IPS DF 6.9 (cell line): ENCODE data around the gene THRA.

Experiments used
- DNase-seq: peaks from one replicate; pipeline ENCODE4 v3.0.0-alpha.2; 2013; ENCODE audit warnings: low read depth, low spot score
- H3K27ac ChIP-seq: one replicate; pipeline ENCODE4 v1.5.1; 2013; ENCODE audit warnings: low read length, control low read depth
- H3K27me3 ChIP-seq: 2 replicates; pipeline ENCODE4 v1.6.1; 2013; ENCODE audit warnings: mild to moderate bottlenecking, low read length; ENCODE audit not compliant: control insufficient read depth, insufficient read depth
- H3K36me3 ChIP-seq: 2 replicates; pipeline ENCODE4 v1.6.1; 2013; ENCODE audit warnings: low read length; ENCODE audit not compliant: control insufficient read depth, insufficient read depth
- H3K4me1 ChIP-seq: 2 replicates; pipeline ENCODE4 v1.6.1; 2013; ENCODE audit warnings: low read length; ENCODE audit not compliant: control insufficient read depth, insufficient read depth
- H3K4me3 ChIP-seq: 2 replicates; pipeline ENCODE4 v1.5.1; 2013; ENCODE audit warnings: mild to moderate bottlenecking, low read length
- H3K9me3 ChIP-seq: 2 replicates; pipeline ENCODE4 v1.6.1; 2013; ENCODE audit warnings: low read length, inconsistent platforms; ENCODE audit not compliant: control insufficient read depth, insufficient read depth
- WGBS: extraction: QIAGEN DNeasy Blood & Tissue Kit; methylation state at CpG from one replicate; pipeline ENCODE4 v1.1.7; 2013; ENCODE audit warnings: mixed read lengths, missing lambda C conversion rate; ENCODE audit not compliant: insufficient read length, insufficient coverage; 5-methylcytosine and 5-hydroxymethylcytosine counted together

The THRA gene, protein sequence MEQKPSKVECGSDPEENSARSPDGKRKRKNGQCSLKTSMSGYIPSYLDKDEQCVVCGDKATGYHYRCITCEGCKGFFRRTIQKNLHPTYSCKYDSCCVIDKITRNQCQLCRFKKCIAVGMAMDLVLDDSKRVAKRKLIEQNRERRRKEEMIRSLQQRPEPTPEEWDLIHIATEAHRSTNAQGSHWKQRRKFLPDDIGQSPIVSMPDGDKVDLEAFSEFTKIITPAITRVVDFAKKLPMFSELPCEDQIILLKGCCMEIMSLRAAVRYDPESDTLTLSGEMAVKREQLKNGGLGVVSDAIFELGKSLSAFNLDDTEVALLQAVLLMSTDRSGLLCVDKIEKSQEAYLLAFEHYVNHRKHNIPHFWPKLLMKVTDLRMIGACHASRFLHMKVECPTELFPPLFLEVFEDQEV

GRCh38 chr17:40062329-40063186, at the start of gene THRA:
THRA (plus strand) TSS chr17:40062965; CDS start chr17:40074489, 11,524 bp downstream.
- DNase-seq: no peak
- WGBS: no CpG with 5 or more reads among the region's 83 CpGs
- Histone ChIP-seq H3K9me3 (no peaks in the 10 kb centered on the region), H3K27ac (no peak within 1 kb of the TSS), H3K36me3 (no peaks in the 10 kb centered on the region), H3K4me3 (peak within 1 kb of the TSS; percentile 67), H3K27me3 (no peaks in the 10 kb centered on the region), H3K4me1 (peaks cover 12% of the 10 kb centered on the region)

- peaks cover 12% of the 10 kb centered on the region for H3K4me1 ChIP-seq
- 0 out of 2 replicates have a peak, but pooled peaks cover 1% of the 10 kb centered on the region for H3K36me3 ChIP-seq
- no peak overlapping the region for H3K27ac ChIP-seq
- no peak for DNase-seq
- H3K9me3 ChIP-seq: no peaks in the 10 kb centered on the region
- no peaks in the 10 kb centered on the region for H3K27me3 ChIP-seq
- WGBS: no CpG with 5 or more reads among the region's 18 CpGs
- H3K4me3 ChIP-seq: no peak overlapping the region
Observed at GRCh38 chr17:40014375-40014980, 48.3 kb upstream of the THRA start.

DNA sequence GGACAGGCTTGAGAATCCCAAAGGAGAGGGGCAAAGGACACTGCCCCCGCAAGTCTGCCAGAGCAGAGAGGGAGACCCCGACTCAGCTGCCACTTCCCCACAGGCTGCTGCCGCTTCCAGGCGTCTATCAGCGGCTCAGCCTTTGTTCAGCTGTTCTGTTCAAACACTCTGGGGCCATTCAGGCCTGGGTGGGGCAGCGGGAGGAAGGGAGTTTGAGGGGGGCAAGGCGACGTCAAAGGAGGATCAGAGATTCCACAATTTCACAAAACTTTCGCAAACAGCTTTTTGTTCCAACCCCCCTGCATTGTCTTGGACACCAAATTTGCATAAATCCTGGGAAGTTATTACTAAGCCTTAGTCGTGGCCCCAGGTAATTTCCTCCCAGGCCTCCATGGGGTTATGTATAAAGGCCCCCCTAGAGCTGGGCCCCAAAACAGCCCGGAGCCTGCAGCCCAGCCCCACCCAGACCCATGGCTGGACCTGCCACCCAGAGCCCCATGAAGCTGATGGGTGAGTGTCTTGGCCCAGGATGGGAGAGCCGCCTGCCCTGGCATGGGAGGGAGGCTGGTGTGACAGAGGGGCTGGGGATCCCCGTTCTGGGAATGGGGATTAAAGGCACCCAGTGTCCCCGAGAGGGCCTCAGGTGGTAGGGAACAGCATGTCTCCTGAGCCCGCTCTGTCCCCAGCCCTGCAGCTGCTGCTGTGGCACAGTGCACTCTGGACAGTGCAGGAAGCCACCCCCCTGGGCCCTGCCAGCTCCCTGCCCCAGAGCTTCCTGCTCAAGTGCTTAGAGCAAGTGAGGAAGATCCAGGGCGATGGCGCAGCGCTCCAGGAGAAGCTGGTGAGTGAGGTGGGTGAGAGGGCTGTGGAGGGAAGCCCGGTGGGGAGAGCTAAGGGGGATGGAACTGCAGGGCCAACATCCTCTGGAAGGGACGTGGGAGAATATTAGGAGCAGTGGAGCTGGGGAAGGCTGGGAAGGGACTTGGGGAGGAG, 47.5 kb upstream of the THRA start, which contains the start of gene CSF3:
Gene CSF3 (plus strand): TSS at position 436 of the 993 bp plus-strand sequence. CDS start 35 bp downstream, at position 471.
- Histone ChIP-seq H3K36me3 (0 out of 2 replicates have a peak, but pooled peaks cover 3% of the 10 kb centered on the region), H3K4me3 (no peak within 1 kb of the TSS), H3K9me3 (no peaks in the 10 kb centered on the region), H3K27me3 (no peaks in the 10 kb centered on the region), H3K27ac (no peak within 1 kb of the TSS), H3K4me1 (peaks cover 12% of the 10 kb centered on the region)
- WGBS: no CpG with 5 or more reads among the region's 20 CpGs
- DNase-seq: no peak

DNA sequence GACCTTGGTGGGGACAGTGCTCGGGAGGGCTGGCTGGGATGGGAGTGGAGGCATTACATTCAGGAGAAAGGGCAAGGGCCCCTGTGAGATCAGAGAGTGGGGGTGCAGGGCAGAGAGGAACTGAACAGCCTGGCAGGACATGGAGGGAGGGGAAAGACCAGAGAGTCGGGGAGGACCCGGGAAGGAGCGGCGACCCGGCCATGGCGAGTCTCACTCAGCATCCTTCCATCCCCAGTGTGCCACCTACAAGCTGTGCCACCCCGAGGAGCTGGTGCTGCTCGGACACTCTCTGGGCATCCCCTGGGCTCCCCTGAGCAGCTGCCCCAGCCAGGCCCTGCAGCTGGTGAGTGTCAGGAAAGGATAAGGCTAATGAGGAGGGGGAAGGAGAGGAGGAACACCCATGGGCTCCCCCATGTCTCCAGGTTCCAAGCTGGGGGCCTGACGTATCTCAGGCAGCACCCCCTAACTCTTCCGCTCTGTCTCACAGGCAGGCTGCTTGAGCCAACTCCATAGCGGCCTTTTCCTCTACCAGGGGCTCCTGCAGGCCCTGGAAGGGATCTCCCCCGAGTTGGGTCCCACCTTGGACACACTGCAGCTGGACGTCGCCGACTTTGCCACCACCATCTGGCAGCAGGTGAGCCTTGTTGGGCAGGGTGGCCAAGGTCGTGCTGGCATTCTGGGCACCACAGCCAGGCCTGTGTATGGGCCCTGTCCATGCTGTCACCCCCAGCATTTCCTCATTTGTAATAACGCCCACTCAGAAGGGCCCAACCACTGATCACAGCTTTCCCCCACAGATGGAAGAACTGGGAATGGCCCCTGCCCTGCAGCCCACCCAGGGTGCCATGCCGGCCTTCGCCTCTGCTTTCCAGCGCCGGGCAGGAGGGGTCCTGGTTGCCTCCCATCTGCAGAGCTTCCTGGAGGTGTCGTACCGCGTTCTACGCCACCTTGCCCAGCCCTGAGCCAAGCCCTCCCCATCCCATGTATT, 46.5 kb upstream of the THRA start:
- no peak overlapping the region for H3K4me3 ChIP-seq
- H3K9me3 ChIP-seq: no peaks in the 10 kb centered on the region
- DNase-seq: no peak
- H3K36me3 ChIP-seq: peaks cover 4% of the 10 kb centered on the region; the same call in 1 of the 2 replicates
- no peak overlapping the region for H3K27ac ChIP-seq
- no CpG with 5 or more reads among the region's 26 CpGs for WGBS
- peaks cover 12% of the 10 kb centered on the region for H3K4me1 ChIP-seq
- no peaks in the 10 kb centered on the region for H3K27me3 ChIP-seq

DNA sequence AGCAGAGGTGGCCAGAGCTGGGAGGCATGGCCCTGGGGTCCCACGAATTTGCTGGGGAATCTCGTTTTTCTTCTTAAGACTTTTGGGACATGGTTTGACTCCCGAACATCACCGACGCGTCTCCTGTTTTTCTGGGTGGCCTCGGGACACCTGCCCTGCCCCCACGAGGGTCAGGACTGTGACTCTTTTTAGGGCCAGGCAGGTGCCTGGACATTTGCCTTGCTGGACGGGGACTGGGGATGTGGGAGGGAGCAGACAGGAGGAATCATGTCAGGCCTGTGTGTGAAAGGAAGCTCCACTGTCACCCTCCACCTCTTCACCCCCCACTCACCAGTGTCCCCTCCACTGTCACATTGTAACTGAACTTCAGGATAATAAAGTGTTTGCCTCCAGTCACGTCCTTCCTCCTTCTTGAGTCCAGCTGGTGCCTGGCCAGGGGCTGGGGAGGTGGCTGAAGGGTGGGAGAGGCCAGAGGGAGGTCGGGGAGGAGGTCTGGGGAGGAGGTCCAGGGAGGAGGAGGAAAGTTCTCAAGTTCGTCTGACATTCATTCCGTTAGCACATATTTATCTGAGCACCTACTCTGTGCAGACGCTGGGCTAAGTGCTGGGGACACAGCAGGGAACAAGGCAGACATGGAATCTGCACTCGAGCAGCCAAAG, 45.2 kb upstream of the THRA start:
- H3K36me3 ChIP-seq: peaks cover 17% of the 10 kb centered on the region
- peaks cover 12% of the 10 kb centered on the region for H3K4me1 ChIP-seq
- H3K9me3 ChIP-seq: no peaks in the 10 kb centered on the region
- WGBS: no CpG with 5 or more reads among the region's 15 CpGs
- H3K27me3 ChIP-seq: no peaks in the 10 kb centered on the region
- no peak overlapping the region for H3K4me3 ChIP-seq
- no peak for DNase-seq
- H3K27ac ChIP-seq: no peak overlapping the region

- H3K27ac ChIP-seq: no peak overlapping the region
- no peaks in the 10 kb centered on the region for H3K27me3 ChIP-seq
- peaks cover 12% of the 10 kb centered on the region for H3K4me1 ChIP-seq
- H3K9me3 ChIP-seq: no peaks in the 10 kb centered on the region
- no peak overlapping the region for H3K4me3 ChIP-seq
- DNase-seq: peak; percentile 22
- no CpG with 5 or more reads among the region's 15 CpGs for WGBS
- H3K36me3 ChIP-seq: peaks cover 24% of the 10 kb centered on the region
Observed at GRCh38 chr17:40018211-40019121, 44.3 kb upstream of the THRA start.

GRCh38 chr17:40019140-40019991, 43.4 kb upstream of the THRA start:
- no peak overlapping the region for H3K27ac ChIP-seq
- no peaks in the 10 kb centered on the region for H3K27me3 ChIP-seq
- peaks cover 12% of the 10 kb centered on the region for H3K4me1 ChIP-seq
- no peak for DNase-seq
- no peak overlapping the region for H3K4me3 ChIP-seq
- no CpG with 5 or more reads among the region's 24 CpGs for WGBS
- H3K36me3 ChIP-seq: peaks cover 24% of the 10 kb centered on the region
- no peaks in the 10 kb centered on the region for H3K9me3 ChIP-seq
